GM23248 (cell line): Measurements from ENCODE around the gene KCNMA1. TPM values are rescaled to one million over a fixed set of nuclear protein-coding genes. Genes with fewer than 3 reads are reported as not detected.
A peak's percentile ranks its signal among the peaks of the same experiment; 100 is the strongest.

Experiments used
- DNase-seq: peaks from one replicate; pipeline ENCODE4 v3.0.0-alpha.2; 2015
- H2AFZ ChIP-seq: fragments of 200-600 bp; sonication (generic); 2 replicates; pipeline ENCODE4 v1.6.1; 2016; ENCODE audit warnings: antibody characterized with exemption
- H3F3A ChIP-seq: fragments of 200-600 bp; sonication (generic); 2 replicates; pipeline ENCODE4 v1.6.1; 2016; ENCODE audit warnings: mild to moderate bottlenecking, antibody characterized with exemption, mixed run types; ENCODE audit not compliant: insufficient read depth
- H3K27ac ChIP-seq: fragments of 200-600 bp; sonication (generic); 2 replicates; pipeline ENCODE4 v1.5.1; 2016; ENCODE audit warnings: mild to moderate bottlenecking
- H3K27me3 ChIP-seq: fragments of 200-600 bp; sonication (generic); replicated peaks from 2 replicates; pipeline ENCODE4 v1.6.1; 2016; ENCODE audit warnings: mild to moderate bottlenecking; ENCODE audit not compliant: insufficient read depth
- H3K36me3 ChIP-seq: fragments of 200-600 bp; sonication (generic); 2 replicates; pipeline ENCODE4 v1.6.1; 2016; ENCODE audit warnings: low read depth, mild to moderate bottlenecking
- H3K4me1 ChIP-seq: fragments of 200-600 bp; sonication (generic); 2 replicates; pipeline ENCODE4 v1.6.1; 2016; ENCODE audit warnings: mild to moderate bottlenecking; ENCODE audit not compliant: insufficient read depth
- H3K4me2 ChIP-seq: fragments of 200-600 bp; sonication (generic); one replicate; pipeline ENCODE4 v1.6.1; 2016; ENCODE audit warnings: mild to moderate bottlenecking; ENCODE audit not compliant: unreplicated experiment
- H3K4me3 ChIP-seq: fragments of 200-600 bp; sonication (generic); 2 replicates; pipeline ENCODE4 v1.5.1; 2016; ENCODE audit warnings: mild to moderate bottlenecking
- H3K79me2 ChIP-seq: fragments of 200-600 bp; sonication (generic); 2 replicates; pipeline ENCODE4 v1.6.1; 2016; ENCODE audit warnings: mild to moderate bottlenecking; ENCODE audit not compliant: insufficient read depth
- H3K9ac ChIP-seq: fragments of 200-600 bp; sonication (generic); 2 replicates; pipeline ENCODE4 v1.6.1; 2016; ENCODE audit warnings: mild to moderate bottlenecking
- H3K9me2 ChIP-seq: fragments of 200-600 bp; sonication (generic); 2 replicates; pipeline ENCODE4 v1.6.1; 2016; ENCODE audit warnings: mixed run types, mild to moderate bottlenecking, moderate library complexity; ENCODE audit not compliant: insufficient read depth
- H3K9me3 ChIP-seq: fragments of 200-600 bp; sonication (generic); one replicate; pipeline ENCODE4 v1.6.1; 2017; ENCODE audit warnings: low read depth
- H4K20me1 ChIP-seq: fragments of 200-600 bp; sonication (generic); 2 replicates; pipeline ENCODE4 v1.6.0; 2016; ENCODE audit not compliant: insufficient read depth
- EZH2 ChIP-seq: fragments of 200-600 bp; sonication (generic); IDR thresholded peaks from 2 replicates; pipeline ENCODE4 v1.6.1; 2018; ENCODE audit warnings: antibody characterized with exemption, mild to moderate bottlenecking; ENCODE audit not compliant: insufficient read depth, poor library complexity, severe bottlenecking
- EZH2phosphoT487 ChIP-seq: fragments of 200-600 bp; sonication (generic); IDR thresholded peaks from 2 replicates; pipeline ENCODE4 v1.6.1; 2018; ENCODE audit warnings: antibody characterized with exemption, moderate library complexity, mild to moderate bottlenecking, low read depth; ENCODE audit not compliant: insufficient read depth
- WGBS, 2 experiments: methylation state at CpG; one replicate each; pipeline ENCODE4 v1.1.6; 2015 to 2017; ENCODE audit warnings: low lambda C conversion rate in 2 of 2, low coverage in 1 of 2; ENCODE audit errors: missing lambda C conversion rate in 2 of 2; 5-methylcytosine and 5-hydroxymethylcytosine counted together
- in situ Hi-C: fragments of 300-500 bp; cut with MboI; formaldehyde crosslinking; loops from 2 replicates; pipeline ENCODE4 v1.15.0; 2020
- polyA plus RNA-seq: library from polyadenylated mRNA; unstranded; fragments of >200 nt; fragmentation: Nextera tagmentation; extraction: Ambion mirVana; gene quantifications from 2 replicates; pipeline ENCODE4 v1.2.1, GENCODE V29; 2016
- total RNA-seq: library from RNA; depleted of rRNA; stranded (reverse); fragments of >200 nt; shearing (Covaris generic); gene quantifications from 2 replicates; pipeline ENCODE4 v1.2.3, GENCODE V29; 2014

Gene KCNMA1
- total and polyA plus RNA-seq, 2 experiments from 2014 or later, result 14.2 to 25.1 TPM

DNA sequence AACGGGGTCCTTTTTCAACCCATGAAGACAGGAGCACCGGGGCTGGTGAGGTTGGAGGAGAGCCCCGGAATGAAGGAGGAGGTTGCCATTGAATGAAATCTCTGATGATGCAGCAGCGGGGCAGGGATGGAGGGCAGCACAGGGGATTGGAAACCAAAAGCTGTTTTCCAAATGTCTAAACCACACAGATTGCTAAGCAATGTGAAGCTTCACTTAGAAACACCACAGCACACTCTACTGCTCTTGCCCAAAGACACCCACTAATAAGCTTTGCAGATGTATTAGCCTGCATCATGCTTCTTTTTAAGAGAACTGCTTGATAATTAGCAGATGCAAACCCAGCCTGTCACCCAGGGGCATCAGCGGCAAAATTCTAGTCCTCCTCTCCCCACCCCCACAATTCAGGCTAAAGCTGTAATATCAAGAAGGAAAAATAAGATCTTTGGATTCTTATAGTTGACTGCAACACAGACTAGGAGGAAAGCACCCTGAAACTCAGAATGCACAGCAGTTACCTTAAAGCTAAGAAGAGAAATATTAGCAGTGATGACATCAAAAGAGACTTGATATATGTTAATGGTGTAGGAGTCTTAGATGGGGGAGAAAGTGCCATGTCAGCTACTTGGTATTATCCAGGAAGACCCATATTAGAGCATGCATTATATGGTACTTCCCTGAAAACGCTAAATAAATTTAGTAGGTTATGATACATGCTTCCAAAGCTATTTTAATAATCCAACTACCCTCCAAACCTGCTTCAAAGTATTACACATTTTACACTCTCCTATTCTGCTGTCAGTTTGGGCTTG, 666.7 kb downstream of the KCNMA1 start:
- H3K4me1 ChIP-seq, result peaks cover 29% of the 10 kb centered on the region
- no peaks in the 10 kb centered on the region for H3K27me3 ChIP-seq
- peaks cover 31% of the 10 kb centered on the region for H3F3A ChIP-seq
- no peaks in the 10 kb centered on the region for H3K9me3 ChIP-seq
- H2AFZ ChIP-seq, result no peak overlapping the region
- no peak for TF ChIP-seq EZH2phosphoT487
- H3K36me3 ChIP-seq, result no peaks in the 10 kb centered on the region
- no peaks in the 10 kb centered on the region for H3K9me2 ChIP-seq
- no peak for DNase-seq
- no peak overlapping the region for H3K9ac ChIP-seq
- 54 to 60% methylated on average over 6 of the region's 6 CpGs for WGBS, 2 experiments
- no peak overlapping the region for H3K4me2 ChIP-seq
- H3K27ac ChIP-seq, result no peak overlapping the region
- H4K20me1 ChIP-seq, result no peaks in the 10 kb centered on the region
- H3K79me2 ChIP-seq, result no peaks in the 10 kb centered on the region
- H3K4me3 ChIP-seq, result no peak overlapping the region
- in situ Hi-C loops, result no loop called here

DNA sequence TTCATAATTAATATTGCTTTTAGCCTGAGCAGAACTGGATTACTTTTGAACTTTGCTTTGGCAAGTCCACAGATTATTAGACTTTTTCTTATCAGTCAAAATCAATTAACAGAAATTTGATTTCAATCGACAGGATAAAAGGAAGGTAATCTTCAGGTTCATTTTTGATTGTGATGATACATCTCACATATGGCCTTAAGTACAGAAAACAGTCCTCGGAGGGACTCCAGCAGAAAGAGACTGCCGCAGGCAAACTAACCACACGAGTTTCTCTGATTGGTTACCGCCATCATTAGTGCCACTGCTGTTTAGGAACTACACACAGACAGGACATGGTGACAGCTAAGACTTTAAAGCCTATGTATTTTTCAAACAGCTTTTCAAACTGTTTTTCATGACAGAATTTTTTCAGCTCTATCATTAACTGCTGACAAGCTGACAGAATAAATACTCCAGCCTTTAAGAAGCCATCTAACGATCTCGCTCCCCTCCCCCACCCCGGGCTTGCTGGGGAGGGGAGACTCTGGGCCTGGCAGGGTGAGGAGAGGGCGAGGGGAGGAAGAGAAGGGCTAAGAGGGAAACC, 668.2 kb downstream of the KCNMA1 start:
- in situ Hi-C loops, result no loop called here
- Histone ChIP-seq H3K36me3 (no peaks in the 10 kb centered on the region), H4K20me1 (no peaks in the 10 kb centered on the region), H3K4me3 (no peak overlapping the region), H3K27ac (no peak overlapping the region), H3K9me2 (no peaks in the 10 kb centered on the region), H3K9me3 (no peaks in the 10 kb centered on the region), H3K4me1 (peaks cover 17% of the 10 kb centered on the region), H3K27me3 (no peaks in the 10 kb centered on the region), H3K79me2 (no peaks in the 10 kb centered on the region), H3F3A (peaks cover 17% of the 10 kb centered on the region), H2AFZ (no peak overlapping the region), H3K4me2 (no peak overlapping the region), H3K9ac (no peak overlapping the region)
- no peak for DNase-seq
- TF ChIP-seq EZH2, result no peak
- WGBS, 2 experiments, result 62 to 67% methylated on average over 9 of the region's 9 CpGs

DNA sequence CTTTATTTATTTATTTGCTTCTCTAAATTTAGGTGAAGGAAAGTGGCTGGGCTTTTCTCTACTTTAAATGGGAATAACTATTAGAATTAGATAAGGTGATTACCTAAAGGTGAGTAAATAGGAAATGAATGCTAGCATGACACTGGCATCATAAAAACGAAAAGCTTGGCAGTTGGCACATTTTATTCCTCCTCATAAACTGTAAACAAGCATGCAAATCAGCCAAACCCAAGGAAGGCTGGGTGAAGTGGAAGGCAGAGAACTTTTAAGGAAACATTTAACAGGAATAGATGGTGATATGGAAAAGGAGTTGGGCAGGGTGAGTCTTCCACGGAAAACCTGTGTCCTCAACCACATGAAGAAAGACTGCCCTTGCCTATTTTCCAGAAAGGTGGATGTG, 669.1 kb downstream of the KCNMA1 start:
- H3K27ac ChIP-seq, result no peak overlapping the region
- WGBS, 2 experiments, result 82 to 91% methylated on average over 2 of the region's 2 CpGs
- in situ Hi-C loops, result no loop called here

DNA sequence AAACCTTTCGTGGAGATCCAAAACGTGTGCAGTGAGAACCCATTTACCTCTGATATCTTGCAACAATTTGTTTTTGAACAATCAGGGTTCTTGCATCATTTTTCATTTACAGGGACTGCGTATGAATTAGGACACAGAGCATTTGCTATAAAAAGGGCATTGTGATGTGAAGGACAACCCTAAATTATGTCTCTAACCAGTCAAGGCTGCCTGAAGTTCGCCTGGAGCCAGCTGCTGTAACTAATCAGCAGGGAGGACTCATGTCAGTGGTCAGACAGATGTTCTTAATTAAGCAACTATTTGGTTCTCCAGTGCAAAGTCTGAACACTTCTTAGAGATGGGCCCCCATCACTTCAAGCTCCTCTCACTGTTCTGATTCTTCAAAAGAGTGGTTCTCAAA, 674.8 kb downstream of the KCNMA1 start:
- H4K20me1 ChIP-seq, result no peaks in the 10 kb centered on the region
- no peaks in the 10 kb centered on the region for H3K36me3 ChIP-seq
- H2AFZ ChIP-seq, result no peak overlapping the region
- no peaks in the 10 kb centered on the region for H3K27me3 ChIP-seq
- in situ Hi-C loops, result no loop called here
- no peak overlapping the region for H3K27ac ChIP-seq
- peak overlapping the region; percentile 50 for H3K4me2 ChIP-seq
- no peak overlapping the region for H3K9ac ChIP-seq
- no peaks in the 10 kb centered on the region for H3K79me2 ChIP-seq
- no peaks in the 10 kb centered on the region for H3K9me2 ChIP-seq
- H3K9me3 ChIP-seq, result no peaks in the 10 kb centered on the region
- H3K4me1 ChIP-seq, result peaks cover 9% of the 10 kb centered on the region
- peaks cover 21% of the 10 kb centered on the region for H3F3A ChIP-seq
- 9% methylated on average over 4 of the region's 4 CpGs for WGBS, 2 experiments
- DNase-seq, result peak; percentile 69
- H3K4me3 ChIP-seq, result no peak overlapping the region
- TF ChIP-seq EZH2 (no peak), EZH2phosphoT487 (no peak)

More for the DNA sequence above, 669.1 kb downstream of the KCNMA1 start:
- H3K4me2 ChIP-seq, result no peak overlapping the region
- DNase-seq, result no peak
- H4K20me1 ChIP-seq, result no peaks in the 10 kb centered on the region
- H3K4me3 ChIP-seq, result no peak overlapping the region
- H3K4me1 ChIP-seq, result peaks cover 8% of the 10 kb centered on the region
- no peaks in the 10 kb centered on the region for H3K79me2 ChIP-seq
- no peaks in the 10 kb centered on the region for H3K27me3 ChIP-seq
- H3F3A ChIP-seq, result peaks cover 10% of the 10 kb centered on the region
- TF ChIP-seq EZH2phosphoT487 (no peak), EZH2 (no peak)
- H2AFZ ChIP-seq, result no peak overlapping the region
- no peaks in the 10 kb centered on the region for H3K9me3 ChIP-seq
- no peaks in the 10 kb centered on the region for H3K9me2 ChIP-seq
- H3K36me3 ChIP-seq, result no peaks in the 10 kb centered on the region
- H3K9ac ChIP-seq, result no peak overlapping the region
